ENCODE measurements around the gene YARS1.

GRCh38 chr1:32765570-32766327 lies 51.4 kb downstream of the YARS1 start:
- TF ChIP-seq CTCF (IDR thresholded peaks at IDR 0.05) = no peak
- no peak for TF ChIP-seq POLR2A (IDR thresholded peaks at IDR 0.05)
- TF ChIP-seq EP300 (IDR thresholded peaks at IDR 0.05) = no peak
